GM18873 (cell line): ENCODE results near the gene EHD1.

Experiments
- ATAC-seq: cut with Tn5 transposase; IDR thresholded peaks from one replicate; pipeline ENCODE4 v1.9.1; 2021; ENCODE audit warnings: mild to moderate bottlenecking, moderate library complexity, moderate number of reproducible peaks; ENCODE audit not compliant: unreplicated experiment, low FRiP score

EHD1 gene

GRCh38 chr11:64878494-64879243 lies at the start of gene EHD1:
Gene EHD1, minus strand, starts transcription at chr11:64878621. Its CDS starts 157 bp downstream, at chr11:64878464.
- ATAC-seq, result peak; percentile 55

GRCh38 chr11:64926689-64927088 lies 48.3 kb upstream of the EHD1 start:
- no peak for ATAC-seq

- no peak for ATAC-seq
Measured at GRCh38 chr11:64925536-64926436, 47.4 kb upstream of the EHD1 start.

DNA sequence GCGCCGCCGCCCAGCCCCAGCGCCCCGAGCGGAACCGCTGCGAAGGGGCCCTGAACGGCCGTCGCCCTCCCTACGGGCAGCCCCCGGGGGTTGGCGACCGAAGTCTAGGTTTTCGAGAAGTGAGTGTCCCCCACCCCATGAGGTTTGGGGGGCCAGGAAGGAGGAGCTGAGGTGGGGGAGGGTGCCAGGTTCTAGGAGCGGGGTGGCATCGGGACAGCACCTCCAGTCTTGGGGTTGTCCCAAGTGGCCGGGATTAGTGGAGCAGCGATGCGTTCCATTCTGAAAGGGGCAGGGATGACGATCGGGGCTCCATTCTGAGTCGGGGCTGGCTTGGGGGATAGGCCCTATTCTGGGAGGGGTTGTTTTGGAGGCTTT lies 46.5 kb upstream of the EHD1 start:
- no peak for ATAC-seq

DNA sequence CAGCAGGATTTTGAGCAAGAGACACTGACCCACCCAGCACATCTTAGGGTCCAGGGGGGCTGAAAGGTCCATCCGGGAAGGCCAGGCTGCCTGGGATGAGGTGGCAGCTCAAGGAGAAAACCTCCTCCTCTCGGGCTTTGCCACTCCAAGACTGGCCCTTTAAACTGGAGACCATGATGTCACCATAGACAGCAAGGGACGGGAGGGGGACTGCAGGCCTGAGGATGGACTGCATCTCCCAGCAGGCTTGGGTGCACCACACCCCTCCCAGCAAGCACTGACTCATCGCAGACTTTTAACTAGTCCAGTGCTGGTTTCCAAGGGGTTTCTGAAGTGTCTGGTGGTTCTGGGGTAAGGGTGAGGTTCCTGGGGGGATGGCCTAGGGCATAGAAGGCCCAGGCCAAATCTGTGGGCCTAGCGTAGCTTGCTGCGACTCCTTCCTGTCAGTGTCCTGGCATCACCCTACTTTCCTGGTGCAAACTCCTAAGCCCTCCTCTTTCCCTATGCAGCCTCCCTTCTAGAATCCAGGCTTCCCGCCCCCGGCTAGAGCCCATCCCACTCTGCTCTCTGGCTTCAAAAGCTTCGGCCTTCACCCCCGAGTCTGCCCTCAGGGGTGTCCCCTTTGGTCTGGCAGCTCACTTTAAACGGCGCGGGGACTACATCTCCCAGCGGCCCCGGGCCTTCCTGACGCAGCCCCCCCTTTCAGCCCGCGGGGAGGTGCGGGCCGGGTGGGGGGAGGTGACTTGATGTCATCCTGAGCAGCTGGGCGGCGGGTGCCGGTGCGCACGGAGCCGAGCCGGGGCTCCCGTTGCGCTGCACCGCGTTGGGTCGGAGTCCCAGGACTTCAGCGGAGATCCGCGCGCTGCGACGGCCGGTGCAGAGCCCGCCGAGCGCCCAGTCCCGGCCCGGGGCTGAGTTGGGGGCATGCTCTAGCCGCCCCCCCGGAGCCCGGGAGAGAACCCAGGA lies 45.8 kb upstream of the EHD1 start, which contains the start of gene PPP2R5B:
Gene PPP2R5B (plus strand): TSS at position 746 of the 966 bp plus-strand sequence. CDS start 1,046 bp downstream, outside the sequence.
- peak; percentile 63 for ATAC-seq

DNA sequence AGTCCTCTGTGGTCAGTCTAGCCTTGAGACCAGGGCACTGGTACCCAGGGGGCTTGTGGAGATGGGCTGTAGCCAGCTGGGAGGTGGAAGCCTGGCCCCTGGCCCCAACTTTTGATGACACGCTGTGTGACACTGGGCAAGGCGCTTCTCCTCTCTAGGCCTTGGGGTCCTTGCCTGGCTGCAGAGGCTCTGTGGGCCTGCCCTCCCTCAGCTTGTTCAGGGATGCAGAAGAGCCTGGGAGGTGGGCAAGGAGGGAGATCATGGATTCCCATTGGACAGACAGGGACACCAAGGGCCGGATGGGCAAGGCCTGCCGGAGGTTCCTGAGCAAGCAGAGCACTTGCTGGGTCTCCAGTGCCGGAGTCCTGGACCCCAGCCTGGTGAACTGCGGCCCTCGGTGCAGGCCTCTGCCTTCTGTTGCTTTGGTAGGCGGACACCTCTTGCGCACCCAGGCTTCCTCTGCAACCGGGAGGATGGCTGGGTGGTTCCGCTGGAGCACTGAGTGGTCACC lies 44.8 kb upstream of the EHD1 start:
- no peak for ATAC-seq

- no peak for ATAC-seq
Measured at GRCh38 chr11:64921384-64921783, 43.0 kb upstream of the EHD1 start.

DNA sequence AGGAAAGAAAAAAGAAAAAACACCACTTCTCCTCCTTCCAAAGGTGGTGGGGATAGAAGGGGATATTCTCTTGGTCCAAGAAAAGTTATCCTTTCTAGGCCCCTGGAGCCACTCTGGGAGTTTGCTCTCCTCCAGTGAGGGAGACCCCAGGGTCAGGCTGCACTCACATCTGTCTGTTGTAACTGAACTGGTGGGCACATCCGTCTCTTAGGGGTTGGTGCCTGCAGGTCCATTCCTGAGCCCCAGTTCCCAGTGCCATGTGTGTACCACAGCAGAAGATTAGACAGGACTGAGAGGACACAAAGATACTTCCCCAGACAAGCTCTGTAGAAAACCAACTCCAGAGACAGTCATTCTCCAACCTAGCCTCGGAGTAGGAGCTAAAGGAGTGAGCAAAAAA lies 41.7 kb upstream of the EHD1 start:
- ATAC-seq, result no peak

DNA sequence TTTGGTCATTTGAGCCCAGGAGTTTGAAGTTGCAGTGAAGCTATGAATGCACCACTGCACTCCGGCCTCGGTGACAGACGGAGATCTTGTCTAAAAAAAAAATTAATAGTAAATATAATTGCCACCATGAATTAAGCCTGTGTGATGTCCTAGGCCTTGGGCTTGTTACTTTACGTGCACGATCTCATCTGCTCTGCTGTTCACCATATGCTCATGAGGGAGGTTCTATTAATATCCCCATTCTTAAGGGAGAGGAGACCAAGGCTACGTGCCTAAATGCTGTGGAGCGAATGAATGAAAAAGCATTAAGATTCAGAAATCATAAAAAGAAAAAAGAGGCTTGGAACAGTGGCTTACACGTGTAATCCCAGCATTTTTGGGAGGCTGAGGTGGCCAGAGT lies 41.2 kb upstream of the EHD1 start:
- no peak for ATAC-seq

GRCh38 chr11:64918017-64918416 lies 39.6 kb upstream of the EHD1 start:
- ATAC-seq, result no peak

DNA sequence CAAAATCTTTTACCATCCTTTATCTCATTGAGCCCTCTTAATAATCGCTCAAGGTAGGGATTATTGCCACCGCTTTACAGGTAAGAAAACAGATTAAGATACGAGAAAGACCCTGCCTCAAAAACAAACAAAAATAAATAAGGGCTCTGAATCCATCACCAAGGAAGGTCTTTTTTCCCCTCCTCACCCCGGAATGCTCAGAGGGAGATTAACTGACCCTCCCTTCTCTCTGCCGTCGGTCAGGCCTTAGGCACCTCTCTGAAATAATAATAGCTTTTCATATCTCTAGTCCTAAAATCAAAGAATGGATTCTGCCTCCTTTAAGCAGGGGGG lies 39.2 kb upstream of the EHD1 start:
- no peak for ATAC-seq

- ATAC-seq, result peak; percentile 94
Measured at GRCh38 chr11:64916775-64917662, 38.6 kb upstream of the EHD1 start, which contains the start of gene ATG2A. Gene ATG2A, minus strand, starts transcription at chr11:64917209. Its CDS starts 74 bp downstream, at chr11:64917135.

DNA sequence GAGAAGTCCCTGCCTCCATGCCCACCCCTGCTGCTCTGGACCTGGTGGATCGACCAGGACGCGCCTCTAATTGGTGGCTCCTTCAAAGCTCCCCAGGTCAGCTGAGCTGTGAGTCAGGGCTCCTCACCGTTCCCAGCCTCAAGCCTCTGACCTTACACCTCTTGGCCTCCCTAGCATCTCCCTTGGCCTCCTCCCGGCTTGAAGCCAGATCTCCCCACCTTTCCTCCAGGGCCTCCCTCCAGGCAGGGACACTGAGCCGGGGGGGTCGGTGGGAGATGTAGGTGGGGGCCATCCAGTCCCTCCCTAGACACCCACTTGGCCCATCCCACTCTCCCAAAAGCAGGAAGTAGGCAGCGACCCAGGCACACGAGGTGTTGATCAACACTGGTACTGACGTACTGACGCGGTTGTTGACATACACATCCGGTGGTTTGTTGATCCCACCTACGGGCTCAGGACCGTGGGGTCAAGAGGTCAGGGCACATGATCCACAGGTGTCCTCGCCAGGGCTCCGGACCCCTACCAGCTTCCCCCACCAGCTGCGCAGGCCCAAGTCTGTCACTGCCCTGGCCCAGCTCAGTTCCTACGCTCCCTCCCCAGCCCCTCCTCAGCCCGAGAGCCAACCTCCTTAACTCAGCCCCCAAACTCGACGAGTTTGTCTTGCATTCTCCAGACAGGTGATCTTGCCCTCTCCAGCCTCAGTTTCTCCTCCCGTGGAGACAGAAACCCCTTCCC lies 37.8 kb upstream of the EHD1 start:
- no peak for ATAC-seq

GRCh38 chr11:64915376-64915887 lies 37.0 kb upstream of the EHD1 start:
- no peak for ATAC-seq

DNA sequence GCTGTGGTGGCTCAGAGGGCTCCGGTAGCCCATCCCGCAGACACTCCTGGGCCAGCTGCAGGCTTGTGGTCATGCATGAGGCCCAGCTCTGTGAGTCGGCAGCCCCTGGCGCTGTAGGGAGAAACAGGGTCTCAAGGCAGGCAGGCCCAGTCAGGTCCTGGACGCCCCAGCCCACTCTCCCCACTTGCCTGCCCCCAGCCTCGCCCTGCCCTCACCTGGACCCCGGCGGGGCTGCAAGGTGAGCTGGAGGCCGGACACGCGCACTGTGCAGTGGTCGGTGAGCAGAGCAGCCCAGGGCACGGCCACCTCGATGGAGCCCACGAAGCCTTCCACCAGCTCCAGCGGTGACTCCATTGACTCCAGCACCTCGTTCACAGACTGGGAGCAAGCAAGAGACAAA lies 35.7 kb upstream of the EHD1 start:
- ATAC-seq, result no peak

DNA sequence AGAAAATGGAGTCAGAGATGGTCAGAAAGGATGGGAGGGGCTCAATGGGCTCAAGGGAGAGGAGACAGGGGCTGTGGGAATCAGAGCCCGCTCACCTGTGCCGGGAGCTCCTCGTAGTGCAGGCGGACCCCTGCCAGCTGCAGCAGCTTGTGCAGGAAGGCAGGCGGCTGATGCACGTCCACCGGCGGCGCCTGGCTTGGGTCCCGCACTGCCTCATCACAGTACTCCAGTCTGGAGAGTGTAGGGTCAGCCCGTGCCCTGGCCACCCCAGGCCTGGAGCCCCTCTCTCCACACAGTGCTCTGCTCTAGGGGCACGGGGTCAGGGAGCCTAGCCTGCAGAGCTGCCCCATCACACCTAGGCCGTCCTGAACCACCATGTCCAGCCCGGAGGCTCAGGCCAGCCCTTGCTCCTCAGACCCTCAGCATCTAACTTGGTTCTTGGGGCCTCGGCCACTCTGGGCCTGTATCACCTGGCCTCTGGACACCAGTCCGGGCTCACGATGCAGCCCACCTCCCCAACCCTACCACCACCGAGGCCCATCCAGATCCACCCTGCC lies 34.8 kb upstream of the EHD1 start:
- no peak for ATAC-seq

DNA sequence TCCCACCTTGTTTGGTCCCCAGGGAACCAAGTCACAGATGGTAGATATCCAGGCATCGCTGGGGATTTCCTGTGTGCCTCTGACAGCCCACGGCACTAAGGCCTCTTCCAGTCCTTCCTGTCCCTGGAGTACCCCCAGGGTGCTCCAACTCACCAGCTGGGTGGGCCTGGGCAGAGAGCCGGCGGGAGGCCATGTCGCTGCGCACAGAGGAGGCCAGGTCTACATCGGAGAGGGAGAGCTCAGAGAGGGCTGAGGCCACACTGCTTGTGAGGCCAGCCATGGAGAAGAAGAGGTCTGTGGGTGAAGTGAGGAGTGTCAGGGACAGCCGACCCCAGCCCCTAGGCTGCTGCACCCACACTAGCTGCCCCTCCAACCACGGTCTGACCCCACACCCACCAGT lies 33.3 kb upstream of the EHD1 start:
- ATAC-seq, result no peak

GRCh38 chr11:64911142-64911541 lies 32.7 kb upstream of the EHD1 start:
- ATAC-seq, result no peak
